Kidney (tissue), 14 donors: Measurements from ENCODE around the gene SLC26A1. TPM values are rescaled to one million over a fixed set of nuclear protein-coding genes. Genes with fewer than 3 reads are reported as not detected.
A peak's percentile ranks its signal among the peaks of the same experiment; 100 is the strongest.

Experiments
- DNase-seq, 5 donors: peaks; one replicate each; pipeline ENCODE4 v3.0.0-alpha.2; 2013 to 2020
- FAIRE-seq: peaks from 2 replicates; lab custom pipeline; 2012; peaks lifted over from hg19 to GRCh38; lab: Jason Lieb, UNC
- H3K27ac ChIP-seq, 2 donors: one replicate each; pipeline ENCODE4 v1.7.0; 2013; ENCODE audit warnings: low read depth in 2 of 2, low read length in 2 of 2, inconsistent platforms in 1 of 2
- H3K27me3 ChIP-seq: one replicate; pipeline ENCODE4 v1.7.1; 2013; ENCODE audit warnings: low read length, inconsistent platforms; ENCODE audit not compliant: control insufficient read depth, insufficient read depth
- H3K36me3 ChIP-seq, 3 donors: one replicate each; pipeline versions ENCODE4 v1.7.0 to v1.7.1; 2013; ENCODE audit warnings: low read length in 3 of 3, control low read depth in 1 of 3, inconsistent platforms in 1 of 3; ENCODE audit not compliant: insufficient read depth in 3 of 3, control insufficient read depth in 2 of 3
- H3K4me1 ChIP-seq, 3 donors: one replicate each; pipeline versions ENCODE4 v1.7.0 to v1.7.1; 2013; ENCODE audit warnings: low read length in 3 of 3, inconsistent platforms in 1 of 3, low read depth in 1 of 3; ENCODE audit not compliant: control insufficient read depth in 2 of 3, insufficient read depth in 2 of 3
- H3K4me3 ChIP-seq, 3 donors: one replicate each; pipeline versions ENCODE4 v1.7.0 to v1.8.1; 2013; ENCODE audit warnings: low read length in 3 of 3, control low read depth in 1 of 3, inconsistent platforms in 1 of 3
- H3K9ac ChIP-seq, 3 donors: one replicate each; pipeline versions ENCODE4 v1.7.0 to v1.7.1; 2013; ENCODE audit warnings: low read length in 3 of 3, control low read depth in 1 of 3, inconsistent platforms in 1 of 3
- H3K9me3 ChIP-seq, 3 donors: one replicate each; pipeline versions ENCODE4 v1.7.0 to v1.7.1; 2013; ENCODE audit warnings: low read length in 3 of 3, control low read depth in 1 of 3, inconsistent platforms in 1 of 3; ENCODE audit not compliant: control insufficient read depth in 2 of 3, insufficient read depth in 1 of 3
- CTCF ChIP-seq: IDR thresholded peaks from 3 replicates; pipeline ENCODE4 v1.5.1; 2012; ENCODE audit warnings: mild to moderate bottlenecking, moderate library complexity, borderline replicate concordance; ENCODE audit not compliant: insufficient read depth; ENCODE audit errors: extremely low read depth
- intact Hi-C: fragments of 100-400 bp; cut with DNase I; formaldehyde crosslinking; loops from one replicate; pipeline ENCODE4 v1.11.1; 2022
- polyA plus RNA-seq: library from polyadenylated mRNA; stranded (reverse); fragments of 350-450 nt; fragmentation: Illumina TruSeq; extraction: RNeasy Lipid Tissue Mini Kit (QIAGEN cat#74804); gene quantifications from one replicate; pipeline ENCODE4 v1.2.3, GENCODE V29; 2014; ENCODE audit warnings: low read depth, low replicate concordance; ENCODE audit not compliant: insufficient read depth
- total RNA-seq: library from RNA; stranded (reverse); fragmentation: NEBNext Ultra II Directional; extraction: Animal tissue kit (Norgen Biotek cat#: 25700); gene quantifications from one replicate; pipeline ENCODE4 v1.2.1, GENCODE V29; 2021
- donor health status: control.
- donor health status: control.
- donor health status: control.
- donor health status: control.
- donor health status: control.
- donor health status: DM: yes; HTN: yes; CAD: no.
- donor health status: Normal renal cell carcinoma (clear cell type).

SLC26A1 gene
- total and polyA plus RNA-seq, 2 donors from 2014 or later = 2.9 to 10.2 TPM

GRCh38 chr4:1002631-1003251 is 9.5 kb upstream of the SLC26A1 start:
- Histone ChIP-seq H3K9ac (no peak overlapping the region), H3K9me3 (no peaks in the 10 kb centered on the region), H3K27me3 (peaks cover 18% of the 10 kb centered on the region), H3K4me3 (no peak overlapping the region), H3K27ac (no peak overlapping the region), H3K4me1 (peaks cover 0 to 7% (median 5%) of the 10 kb centered on the region in 3 donors), H3K36me3 (no peaks in the 10 kb centered on the region)
- FAIRE-seq (no peak), DNase-seq (no peak)
- intact Hi-C loops = no loop called here
- TF ChIP-seq CTCF = no peak

- peaks cover 19% of the 10 kb centered on the region for H3K27me3 ChIP-seq
- no peaks in the 10 kb centered on the region for H3K9me3 ChIP-seq
- no peaks in the 10 kb centered on the region for H3K36me3 ChIP-seq
- DNase-seq = peak in 2 of 5 donors; percentile 43 to 51
- TF ChIP-seq CTCF = no peak
- no peak for FAIRE-seq
- no peak overlapping the region for H3K27ac ChIP-seq
- peaks cover 0 to 10% (median 5%) of the 10 kb centered on the region in 3 donors for H3K4me1 ChIP-seq
- no peak overlapping the region for H3K4me3 ChIP-seq
- intact Hi-C loops = no loop called here
- no peak overlapping the region for H3K9ac ChIP-seq
Measured at GRCh38 chr4:1002131-1002630, 9.0 kb upstream of the SLC26A1 start.

GRCh38 chr4:1001561-1002130 is 8.4 kb upstream of the SLC26A1 start:
- Histone ChIP-seq H3K9me3 (no peaks in the 10 kb centered on the region), H3K9ac (no peak overlapping the region), H3K4me1 (peaks cover 0 to 10% (median 5%) of the 10 kb centered on the region in 3 donors), H3K4me3 (no peak overlapping the region), H3K27me3 (peaks cover 19% of the 10 kb centered on the region), H3K27ac (no peak overlapping the region), H3K36me3 (no peaks in the 10 kb centered on the region)
- intact Hi-C loops = no loop called here
- no peak for TF ChIP-seq CTCF
- DNase-seq (no peak), FAIRE-seq (no peak)
